ENCODE data around the gene PLEKHH3.

- TF ChIP-seq YY1 (IDR thresholded peaks at IDR 0.05) (no peak), CTCF (IDR thresholded peaks at IDR 0.05; ENCODE audit: low read depth, low read length, missing input control) (no peak), HNF4A (conservative IDR thresholded peaks at IDR 0.05) (no peak), JUND (IDR thresholded peaks at IDR 0.05) (no peak), REST (IDR thresholded peaks at IDR 0.05) (no peak), ATF3 (IDR thresholded peaks at IDR 0.05) (no peak), GABPA (IDR thresholded peaks at IDR 0.05 in 1 of 2, conservative IDR thresholded peaks at IDR 0.05 in 1 of 2) (no peak), RXRA (IDR thresholded peaks at IDR 0.05) (no peak), SP1 (IDR thresholded peaks at IDR 0.05) (no peak), TAF1 (conservative IDR thresholded peaks at IDR 0.05) (no peak), RAD21 (IDR thresholded peaks at IDR 0.05) (no peak), ZBTB33 (IDR thresholded peaks at IDR 0.05) (no peak)
Measured at GRCh38 chr17:42660692-42661345, 16.0 kb downstream of the PLEKHH3 start.
